CD4-positive, alpha-beta T cell treated with Interleukin-15 for 1 hour (primary cell): ENCODE results near the gene GRK5.

Source experiments
- DNase-seq: peaks from one replicate; pipeline ENCODE4 v3.0.0-alpha.2; 2020

The GRK5 gene

DNA sequence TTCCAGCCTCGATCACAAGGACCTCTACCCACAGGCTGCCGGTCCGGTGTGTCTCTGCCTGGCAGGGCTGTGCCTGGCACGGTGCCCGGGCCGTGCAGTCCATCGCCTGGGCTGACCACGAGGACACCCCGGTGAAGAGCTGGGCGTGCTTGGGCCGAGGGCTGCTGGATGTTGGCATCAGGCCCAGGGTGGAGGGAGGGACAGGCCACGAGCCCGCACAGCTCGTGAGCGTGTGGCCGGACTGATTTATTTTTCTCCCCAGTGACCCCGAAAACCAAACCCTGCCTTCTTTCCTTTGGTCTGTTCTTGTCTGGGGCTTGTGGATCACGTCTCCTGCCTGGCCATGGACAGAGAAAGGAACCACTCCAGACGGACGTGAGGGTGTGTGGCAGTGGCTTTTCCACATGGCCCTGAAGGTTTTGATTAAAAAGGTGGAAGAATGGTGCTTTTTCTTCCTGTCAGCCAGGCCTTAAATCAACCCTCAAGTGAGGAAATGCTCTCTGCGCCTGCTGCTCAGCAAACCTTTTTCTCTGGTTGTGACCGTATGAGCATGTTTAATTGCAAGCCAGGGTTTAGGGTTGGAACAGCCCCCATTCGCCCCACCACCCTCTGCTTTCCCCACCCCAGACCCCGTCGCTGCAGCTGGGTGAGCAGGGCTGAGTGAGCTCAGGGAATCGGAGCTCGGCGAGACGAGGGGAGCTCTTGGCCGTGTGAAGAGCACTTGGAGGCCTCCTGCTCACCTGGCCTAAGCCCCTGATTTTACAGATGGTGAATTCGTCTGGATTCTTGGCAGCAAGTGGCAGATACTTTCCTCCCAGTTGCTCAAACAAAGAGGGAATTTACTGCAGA lies 205.1 kb downstream of the GRK5 start:
- no peak for DNase-seq

DNA sequence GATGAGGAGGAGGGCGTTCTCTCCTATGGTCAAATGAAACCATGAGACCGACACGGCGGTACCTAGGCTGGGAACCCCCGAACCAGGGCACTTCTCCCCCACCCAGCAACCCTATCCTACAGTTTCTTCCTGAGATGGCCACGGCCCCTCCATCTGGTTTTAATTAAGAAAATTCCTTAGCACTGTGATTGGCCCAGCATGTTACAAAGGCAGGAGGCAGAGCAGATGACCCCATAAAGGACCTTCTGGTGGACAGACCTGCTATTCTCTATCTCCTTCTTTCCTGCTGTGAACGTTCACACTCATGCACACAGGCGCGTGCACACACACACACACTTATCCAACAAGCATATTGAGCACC lies 205.7 kb downstream of the GRK5 start:
- DNase-seq, result no peak

DNA sequence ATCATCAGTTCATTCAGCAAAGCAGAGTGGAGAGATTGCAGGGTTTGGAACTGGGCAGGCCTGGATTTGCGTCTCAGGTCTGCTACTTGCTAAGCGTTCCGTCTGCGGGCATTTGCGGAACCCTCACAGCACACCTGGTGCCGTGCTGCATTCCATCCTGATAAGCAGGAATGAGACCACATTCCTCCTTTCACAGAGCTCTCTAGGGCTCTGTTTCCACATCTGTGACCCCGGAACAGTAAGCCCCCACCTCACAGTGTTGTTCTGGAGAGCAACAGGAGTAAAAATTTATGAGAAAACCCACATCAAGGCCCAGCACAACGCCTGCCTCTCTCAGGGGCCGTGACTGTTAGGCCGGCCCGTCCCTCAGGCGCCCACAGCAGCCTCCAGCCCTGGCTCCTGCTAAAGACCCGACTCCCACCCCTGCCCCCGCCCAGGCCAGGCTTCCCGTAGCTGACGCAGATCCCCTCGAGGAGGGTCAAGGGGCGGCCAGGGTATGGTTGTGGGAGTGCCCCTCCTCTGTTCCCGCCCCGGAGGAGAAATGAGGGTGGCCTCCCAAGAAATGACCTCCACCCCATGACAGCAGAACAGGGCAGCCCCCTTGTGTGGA lies 206.2 kb downstream of the GRK5 start:
- no peak for DNase-seq

DNA sequence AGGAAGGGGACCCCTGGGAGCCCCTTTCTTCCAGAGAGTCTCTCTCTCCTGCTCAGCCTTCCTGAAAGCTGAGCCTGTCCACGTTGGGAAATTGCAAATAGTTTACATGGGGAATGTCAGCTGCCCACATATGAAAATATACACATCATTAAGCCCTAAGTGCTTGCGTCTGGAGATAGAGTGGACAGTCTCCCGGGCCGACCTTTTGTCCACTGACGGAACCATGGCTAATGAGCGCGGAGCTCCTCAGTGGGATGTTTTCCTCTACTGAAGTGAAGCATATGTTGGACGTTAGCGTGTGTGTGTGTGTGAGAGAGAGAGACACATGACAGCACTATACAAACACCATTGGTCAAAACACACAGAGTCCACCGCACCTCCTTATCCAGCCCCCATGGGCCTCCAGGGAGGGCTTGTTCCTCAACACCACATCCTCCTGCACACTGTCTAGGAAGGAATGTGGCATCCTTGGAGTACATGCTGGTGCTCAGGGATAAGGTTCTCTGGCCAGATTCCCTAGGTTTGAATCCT lies 206.8 kb downstream of the GRK5 start:
- DNase-seq, result no peak

DNA sequence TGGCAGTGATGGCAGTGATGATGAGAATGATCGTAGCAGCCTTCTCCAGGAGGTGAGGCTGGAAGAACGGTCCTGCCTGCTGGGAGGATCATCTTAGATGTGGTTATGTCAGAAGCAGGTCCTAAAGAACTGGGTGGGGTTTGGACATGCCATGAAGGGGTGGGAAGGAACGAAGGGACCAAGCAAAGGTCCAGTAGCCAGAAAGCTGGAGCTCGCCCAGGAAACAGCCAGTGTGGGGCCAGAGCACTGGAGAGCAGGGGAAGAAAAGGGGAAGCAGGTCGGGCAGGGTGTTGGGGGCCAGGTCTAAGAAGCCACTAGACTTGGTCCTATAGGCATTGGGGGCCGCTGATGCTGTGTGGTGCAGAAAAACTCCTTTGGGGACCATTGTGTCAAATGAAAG lies 207.8 kb downstream of the GRK5 start:
- DNase-seq, result no peak

DNA sequence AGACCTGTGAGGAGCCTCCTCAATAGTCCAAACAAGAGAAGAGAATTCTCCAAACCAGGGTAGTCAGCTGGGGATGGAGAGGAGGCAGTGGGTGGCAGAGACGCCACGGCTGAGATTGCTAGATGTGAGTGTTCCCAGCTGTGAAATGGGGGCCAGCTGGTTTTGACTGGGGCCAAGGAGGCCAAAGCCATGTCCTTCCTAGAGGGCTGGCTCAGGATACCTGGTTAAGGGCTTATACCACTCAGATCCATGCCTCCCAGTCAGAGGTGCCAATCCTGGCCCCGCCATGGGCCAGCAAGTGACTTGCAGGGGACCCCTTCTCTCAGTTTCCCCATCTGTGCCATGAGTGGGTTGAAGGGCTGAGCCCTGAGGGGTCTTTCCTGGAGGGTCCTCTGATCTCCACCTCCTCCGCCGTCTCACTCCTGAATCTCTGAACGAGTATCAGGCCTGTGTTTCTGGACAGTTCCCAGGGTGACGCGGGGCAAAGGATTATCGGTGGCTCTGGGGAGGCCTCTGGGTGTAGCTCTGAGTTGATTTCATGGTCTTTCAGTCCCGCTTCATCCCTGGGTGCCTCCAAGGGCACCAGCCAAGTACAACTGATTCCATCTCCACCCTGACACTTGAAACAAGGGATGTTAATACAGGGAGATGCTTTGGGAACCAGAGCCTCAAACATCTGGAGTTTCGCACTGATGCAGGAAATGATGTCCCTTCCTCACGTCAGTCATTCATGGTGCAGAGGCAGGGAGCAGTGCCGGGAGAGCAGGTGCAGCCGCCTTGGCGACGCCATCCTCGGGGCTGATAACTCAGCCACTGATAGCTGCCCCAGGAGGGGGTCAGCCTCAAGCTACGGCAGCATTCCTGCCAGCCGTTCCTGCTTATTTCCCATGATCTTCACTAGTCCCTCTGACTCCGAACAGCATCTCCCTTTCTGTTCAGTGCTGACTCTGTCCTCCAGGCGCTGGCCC lies 208.4 kb downstream of the GRK5 start:
- no peak for DNase-seq

DNA sequence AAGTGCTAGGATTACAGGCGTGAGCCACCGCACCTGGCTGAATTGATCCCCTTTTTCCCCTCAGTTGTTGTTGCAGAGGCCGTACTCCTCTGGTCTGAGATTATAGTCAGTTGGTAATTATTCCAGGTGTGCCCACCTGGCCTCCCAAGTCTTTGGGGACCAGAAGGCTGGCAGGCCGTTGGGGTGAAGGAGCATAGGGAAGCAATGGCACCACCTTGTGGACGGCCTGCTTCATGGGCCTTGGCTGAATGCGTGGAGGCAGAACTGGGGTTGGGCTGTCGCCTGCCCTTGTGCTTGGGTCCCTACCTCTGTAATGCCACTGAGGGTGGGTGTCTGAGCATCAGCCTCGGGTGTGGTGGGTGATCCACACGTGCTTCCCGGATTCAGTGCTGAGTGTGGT lies 209.5 kb downstream of the GRK5 start:
- peak; percentile 70 for DNase-seq

DNA sequence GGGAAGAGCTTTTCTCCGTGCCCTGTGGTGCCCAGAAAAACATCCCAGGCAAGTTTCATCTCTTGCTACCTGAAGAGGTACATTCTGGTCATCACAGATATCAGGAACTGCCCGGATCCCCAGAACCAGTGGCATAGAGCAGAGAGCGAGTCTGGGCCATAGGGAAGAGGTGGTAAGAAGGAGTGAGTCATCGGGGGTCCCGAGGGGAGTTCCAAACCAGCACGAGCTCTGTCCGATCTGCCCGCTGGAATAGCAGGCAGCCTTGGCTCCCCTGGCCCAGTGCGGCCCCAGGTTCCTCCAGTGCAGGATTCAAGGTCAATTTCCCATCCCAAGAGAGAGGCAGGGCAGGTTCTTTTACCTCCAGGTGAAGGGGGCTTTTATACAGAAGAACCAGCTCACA lies 210.5 kb downstream of the GRK5 start:
- no peak for DNase-seq

DNA sequence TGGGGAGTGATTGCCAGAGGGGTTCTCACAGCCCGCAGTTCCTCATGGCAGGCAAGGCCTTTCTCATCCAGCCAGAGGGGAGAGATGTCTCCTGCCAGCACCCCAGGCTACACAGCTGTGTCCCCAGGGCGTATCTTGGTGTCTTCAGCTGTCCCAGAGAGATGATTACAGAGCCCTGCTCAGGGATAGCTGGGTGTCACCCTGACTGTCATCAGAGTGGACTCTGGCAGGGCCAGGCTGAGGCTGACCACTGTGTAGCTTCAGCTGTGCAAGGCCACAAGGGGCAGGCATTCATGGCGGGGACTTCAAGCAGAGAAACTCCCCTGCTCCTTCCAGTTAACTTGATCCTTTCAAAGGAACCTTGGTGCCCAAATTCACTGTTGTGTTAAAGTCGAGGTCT lies 211.0 kb downstream of the GRK5 start:
- DNase-seq, result no peak

DNA sequence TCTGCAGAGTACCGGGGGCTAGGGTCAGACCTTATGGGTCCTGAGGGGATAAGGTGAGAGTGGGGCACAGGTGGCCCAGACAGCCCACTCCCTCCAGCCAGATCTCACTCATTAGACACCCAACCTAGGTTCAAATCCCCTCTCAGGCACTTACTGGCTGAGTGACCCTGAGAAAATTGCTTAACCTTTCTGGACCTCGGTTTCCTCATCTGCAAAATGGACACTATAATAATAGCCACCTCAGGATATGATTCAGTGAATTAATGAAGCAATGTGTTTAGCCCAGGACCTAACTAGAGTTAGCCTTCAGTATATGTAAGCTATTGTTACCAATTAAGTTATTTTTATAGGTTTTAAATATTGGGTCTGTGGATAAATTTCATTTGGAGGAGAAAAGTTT lies 212.6 kb downstream of the GRK5 start:
- DNase-seq, result no peak

DNA sequence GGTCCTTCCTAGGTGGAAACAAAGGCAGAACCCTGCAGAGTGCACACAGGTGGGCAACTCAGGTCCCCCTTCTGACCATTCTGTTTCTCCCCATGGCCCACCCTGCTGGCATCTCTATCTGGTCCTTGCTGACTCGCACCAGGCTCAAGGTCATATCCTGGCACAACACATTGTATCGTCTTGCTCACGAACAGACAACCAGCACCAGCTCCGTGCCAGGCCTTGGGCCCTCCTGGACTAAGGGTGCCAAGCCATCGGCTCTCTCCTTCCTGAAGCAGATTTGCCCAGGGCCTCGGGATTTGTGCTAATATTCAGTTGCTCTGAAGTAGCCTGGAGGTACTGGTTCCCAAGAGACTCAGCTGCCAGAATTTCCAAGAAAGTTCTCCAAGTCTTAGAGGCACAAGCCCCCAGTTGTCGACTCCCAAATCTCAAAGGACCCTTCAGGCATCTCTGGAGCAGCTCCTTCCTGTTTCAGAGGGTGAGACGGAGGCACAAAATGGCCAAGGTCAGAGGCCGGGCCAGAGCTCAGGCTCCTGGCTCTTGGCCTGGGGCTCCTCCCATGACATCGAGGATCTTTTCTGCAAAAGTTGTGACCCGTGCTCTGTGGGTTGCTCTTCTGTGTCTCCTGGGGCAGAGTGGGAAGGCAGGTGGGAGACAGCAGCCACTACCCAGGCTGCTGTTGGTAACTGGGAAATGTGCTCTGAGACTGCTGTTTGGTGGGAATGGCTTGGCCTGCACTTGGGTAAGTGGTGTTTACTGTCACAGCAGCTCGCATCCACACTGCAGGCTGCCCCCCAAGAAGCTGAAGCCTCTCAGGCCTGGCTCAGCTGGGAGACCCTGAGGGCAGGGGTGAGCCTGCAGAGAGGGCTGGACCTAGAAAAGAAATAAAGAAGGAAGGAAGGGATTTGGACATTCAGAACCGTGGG lies 213.8 kb downstream of the GRK5 start:
- no peak for DNase-seq

DNA sequence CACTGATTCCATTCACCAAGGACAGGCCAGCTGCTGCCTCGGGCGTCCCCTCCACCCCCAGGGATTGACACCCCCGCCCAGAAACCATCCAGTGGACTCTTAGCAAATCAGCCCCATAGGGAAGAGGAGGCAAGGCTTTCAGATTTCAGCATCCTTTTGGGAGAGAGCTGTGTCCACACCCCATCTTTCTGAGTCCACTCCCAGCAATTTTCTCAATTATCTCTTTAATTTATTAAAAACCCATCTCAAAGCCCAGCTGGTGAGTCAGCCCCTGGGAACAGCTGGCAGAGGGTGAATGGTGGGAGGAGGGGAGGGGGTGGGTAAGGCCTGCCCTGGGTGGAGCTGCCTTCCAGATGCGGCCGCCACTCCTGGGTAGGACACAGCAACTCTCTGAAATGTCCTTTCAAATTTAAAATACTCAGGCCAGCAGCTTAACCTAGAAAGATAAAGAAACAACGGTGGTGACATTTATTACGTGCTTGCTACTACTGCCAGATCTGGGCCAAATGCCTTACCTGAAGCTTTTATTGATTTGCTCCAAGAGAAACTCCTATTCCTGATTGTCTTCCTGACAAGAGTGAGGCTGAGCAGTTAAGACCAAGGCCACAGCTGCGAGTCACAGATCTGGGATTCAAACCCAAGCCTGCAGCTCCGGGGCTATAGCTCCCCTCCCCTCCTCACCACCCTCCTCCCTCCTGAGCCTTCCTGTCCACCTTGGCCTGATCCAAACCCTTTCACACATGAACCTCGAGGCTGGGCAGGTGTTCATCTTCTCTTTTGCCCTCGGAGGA lies 214.7 kb downstream of the GRK5 start:
- no peak for DNase-seq

DNA sequence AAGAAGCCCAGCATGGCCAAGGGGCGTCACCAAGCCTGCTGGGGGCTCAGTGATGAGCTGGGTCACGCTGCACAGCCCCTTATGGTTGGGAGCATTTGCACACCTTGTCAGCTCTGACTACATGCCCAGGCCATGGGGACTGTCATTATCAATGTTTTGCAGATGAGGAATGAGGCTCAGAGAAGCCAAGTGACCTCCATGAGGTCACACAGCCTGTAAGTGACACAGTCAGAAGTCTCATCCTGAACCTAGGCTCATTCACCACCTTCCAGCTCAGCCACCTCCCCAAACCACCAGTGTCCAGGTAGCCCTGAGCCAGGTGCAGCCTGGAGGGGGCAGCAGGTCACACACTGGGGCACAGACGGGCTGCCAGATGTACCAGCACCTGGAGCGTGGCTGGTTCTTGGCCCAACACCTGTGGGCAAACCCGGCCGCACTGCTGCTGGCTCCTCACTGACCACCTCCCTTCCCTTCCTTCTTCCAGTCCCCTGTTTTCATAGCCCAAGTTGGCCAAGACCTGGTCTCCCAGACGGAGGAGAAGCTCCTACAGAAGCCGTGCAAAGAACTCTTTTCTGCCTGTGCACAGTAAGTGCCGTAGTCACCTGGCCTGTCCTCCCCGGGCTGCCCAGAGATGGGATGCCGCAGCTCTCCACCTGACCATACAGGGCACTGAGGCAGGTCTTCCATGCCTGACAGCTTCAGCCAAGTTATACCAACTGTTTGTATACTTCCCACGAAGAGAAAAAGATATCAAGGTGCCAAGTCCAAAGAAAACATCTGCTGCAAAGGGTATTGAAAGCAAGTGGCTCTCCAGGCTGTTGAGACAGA lies 215.5 kb downstream of the GRK5 start:
- no peak for DNase-seq

DNA sequence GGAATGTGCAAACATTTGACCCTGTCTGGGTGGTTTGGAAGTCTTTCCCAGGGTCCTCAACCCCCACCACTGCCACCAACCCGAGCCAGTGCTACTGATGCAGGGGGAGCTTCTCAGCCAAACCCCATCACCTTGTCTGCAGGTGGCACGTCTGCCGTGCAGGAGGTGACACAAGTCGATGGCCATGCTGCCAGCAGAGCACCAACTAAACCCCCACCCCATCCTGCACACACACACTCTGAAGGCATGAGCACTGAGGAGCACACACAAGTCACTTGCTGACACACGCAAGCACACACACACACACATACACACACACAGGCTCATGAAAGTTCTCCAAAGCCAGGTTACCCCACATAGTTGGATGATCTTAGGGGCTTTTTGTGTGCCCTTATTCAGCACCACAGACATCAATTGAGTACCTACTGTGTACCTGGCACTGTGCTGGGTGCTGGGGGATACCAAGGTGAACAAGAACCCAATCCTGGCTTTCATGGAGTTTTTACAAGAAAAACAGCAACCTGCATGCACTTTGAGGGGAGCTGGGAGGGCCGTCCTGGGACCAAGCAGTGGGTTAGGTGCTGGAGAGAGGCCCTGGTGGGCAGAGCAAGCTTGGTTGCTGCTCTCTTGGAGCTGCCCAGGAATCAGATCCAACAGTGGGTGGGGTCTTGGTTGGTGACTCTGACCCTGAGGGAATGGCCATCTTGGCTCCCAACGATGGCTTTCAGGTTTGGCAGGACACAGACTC lies 216.3 kb downstream of the GRK5 start:
- no peak for DNase-seq

DNA sequence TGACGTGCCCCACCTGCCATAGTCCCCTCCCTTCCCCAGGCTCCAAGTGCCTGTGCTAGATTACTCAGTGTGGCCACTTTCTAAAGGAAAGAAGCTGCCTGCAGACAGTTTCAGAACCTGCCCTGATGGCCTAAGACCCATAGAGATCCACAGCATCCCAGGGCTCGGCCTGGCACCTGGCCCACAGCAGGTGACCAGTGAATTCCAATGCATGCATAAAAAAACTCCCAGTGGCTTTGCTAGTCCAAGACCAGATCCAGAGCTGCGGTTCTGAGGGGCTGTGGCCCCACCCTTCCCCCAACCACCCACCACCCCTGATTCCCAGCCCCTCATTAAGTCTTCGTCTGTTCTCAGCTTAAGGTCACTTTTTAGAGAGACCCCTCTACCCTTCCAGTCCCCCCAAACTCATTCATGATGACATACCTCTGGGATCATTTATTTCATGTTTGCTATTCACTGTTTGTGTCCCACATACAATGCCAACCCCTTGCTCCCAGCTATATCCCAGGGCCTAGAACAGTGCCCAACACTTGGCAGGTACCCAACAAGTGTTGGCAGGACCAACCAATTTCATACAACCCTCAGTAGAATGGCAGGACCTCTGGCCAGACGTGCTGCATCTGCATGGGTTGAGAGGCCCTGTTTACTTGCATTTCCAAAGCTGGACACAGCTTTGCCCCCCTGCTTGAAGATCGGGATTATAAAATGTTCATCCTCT lies 217.0 kb downstream of the GRK5 start:
- DNase-seq, result no peak

DNA sequence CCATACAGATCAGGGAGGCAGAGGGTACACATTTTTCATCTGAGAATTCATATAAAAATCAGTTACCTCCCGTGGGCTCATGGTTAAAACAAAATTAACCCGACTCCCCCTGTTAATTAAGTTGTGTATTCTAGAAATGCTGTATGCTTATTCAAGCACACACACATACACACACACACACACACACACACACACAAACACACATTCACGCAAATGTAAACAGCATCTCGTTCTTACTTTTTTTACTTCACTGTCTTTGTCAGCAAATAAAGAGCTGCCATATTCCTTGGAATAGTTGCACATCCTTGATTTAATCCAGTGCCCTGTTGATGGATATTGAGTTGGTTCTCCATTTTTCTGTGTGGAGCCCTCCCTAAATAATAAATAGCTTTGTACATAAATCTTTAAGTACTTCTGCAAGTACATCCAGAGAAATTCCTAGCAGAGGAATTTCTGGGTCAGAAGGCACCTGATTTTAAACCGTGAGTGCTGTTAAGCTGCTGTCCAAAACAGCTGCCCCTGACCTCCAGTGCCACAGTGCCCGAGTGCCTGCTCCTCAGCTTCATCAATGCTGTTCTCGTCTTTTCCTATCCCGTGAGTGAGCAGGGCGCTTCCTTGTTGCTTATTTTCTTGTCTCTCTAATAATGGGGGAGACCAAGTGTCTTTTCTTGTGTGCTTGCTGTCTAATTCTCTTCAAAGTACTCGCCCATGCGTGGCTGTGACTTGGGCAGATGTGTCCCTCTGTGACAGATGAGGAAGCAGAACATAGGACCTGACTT lies 217.9 kb downstream of the GRK5 start:
- no peak for DNase-seq

DNA sequence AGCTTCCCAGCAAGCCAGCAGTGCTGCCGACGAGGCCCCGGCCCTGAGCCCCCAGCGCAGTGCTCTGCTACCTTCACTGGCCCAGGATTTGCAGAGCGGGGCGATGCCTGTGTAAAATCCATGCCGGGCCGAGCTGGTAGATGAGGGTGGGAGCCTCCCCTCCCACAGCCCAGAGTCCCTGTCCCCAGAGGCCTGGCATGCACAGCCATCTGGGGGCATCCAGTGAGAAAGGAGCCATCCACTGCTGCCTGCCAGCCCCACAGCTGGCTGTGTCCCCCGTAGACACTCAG lies 218.5 kb downstream of the GRK5 start:
- no peak for DNase-seq

DNA sequence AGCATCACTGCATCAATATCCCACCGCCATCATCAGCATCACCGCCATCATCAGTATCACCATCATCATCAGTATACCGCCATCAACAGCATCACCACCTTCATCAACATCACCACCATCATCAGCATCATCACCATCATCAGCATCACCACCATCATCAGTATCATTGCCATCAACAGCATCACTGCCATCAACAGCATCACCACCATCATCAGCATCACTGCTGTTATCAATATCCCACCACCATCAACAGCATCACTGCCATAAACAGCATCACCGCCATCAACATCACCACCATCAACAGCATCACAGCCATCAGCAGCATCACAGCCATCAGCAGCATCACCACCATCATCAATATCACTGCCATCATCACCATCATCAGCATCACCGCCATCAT lies 219.3 kb downstream of the GRK5 start:
- no peak for DNase-seq
